ENCODE measurements around the gene RFC1. TPM values are rescaled to one million over a fixed set of nuclear protein-coding genes. Genes with fewer than 3 reads are reported as not detected.
"Not testable (repeated sequence)": the region's sequence is repeated elsewhere in the genome, so short reads cannot be mapped to it uniquely, and the experiment has no call there.

RFC1 gene
- total RNA-seq, 2 donors from 2014 or later = 30.9 to 46.8 TPM

DNA sequence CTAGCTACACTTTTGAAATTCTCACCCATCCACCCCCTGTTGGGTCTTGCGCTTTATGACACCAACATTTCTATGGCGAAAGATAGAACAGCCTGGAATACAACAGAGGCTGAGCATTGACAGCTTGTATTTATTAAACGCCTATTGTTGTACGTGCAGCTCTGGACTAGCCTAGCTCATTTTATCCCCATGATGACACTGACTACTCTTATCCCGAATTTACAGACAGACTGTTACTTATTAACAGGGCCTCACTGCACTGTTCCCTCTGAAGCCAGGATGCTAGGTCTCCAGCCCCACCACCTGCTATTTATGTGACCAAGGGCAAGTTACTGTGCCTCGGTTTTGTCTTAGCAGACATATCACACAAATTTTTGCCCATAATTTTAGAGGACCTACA is 1.0 kb upstream of the RFC1 start:
- Histone ChIP-seq H3K27me3 (no peaks in the 10 kb centered on the region), H3K4me1 (peaks cover 28% of the 10 kb centered on the region), H3K4me3 (no peak overlapping the region), H3K36me3 (replicated peaks in 1 of 2; ENCODE audit: insufficient read depth in 1 of 2, low read depth in 2 of 2) (no peaks in the 10 kb centered on the region), H3K9me3 (peaks cover 0 to 6% (median 0%) of the 10 kb centered on the region in 3 donors), H3K27ac (no peak overlapping the region)
- DNase-seq (no peak), ATAC-seq (no peak)
- TF ChIP-seq, protein P1, sequence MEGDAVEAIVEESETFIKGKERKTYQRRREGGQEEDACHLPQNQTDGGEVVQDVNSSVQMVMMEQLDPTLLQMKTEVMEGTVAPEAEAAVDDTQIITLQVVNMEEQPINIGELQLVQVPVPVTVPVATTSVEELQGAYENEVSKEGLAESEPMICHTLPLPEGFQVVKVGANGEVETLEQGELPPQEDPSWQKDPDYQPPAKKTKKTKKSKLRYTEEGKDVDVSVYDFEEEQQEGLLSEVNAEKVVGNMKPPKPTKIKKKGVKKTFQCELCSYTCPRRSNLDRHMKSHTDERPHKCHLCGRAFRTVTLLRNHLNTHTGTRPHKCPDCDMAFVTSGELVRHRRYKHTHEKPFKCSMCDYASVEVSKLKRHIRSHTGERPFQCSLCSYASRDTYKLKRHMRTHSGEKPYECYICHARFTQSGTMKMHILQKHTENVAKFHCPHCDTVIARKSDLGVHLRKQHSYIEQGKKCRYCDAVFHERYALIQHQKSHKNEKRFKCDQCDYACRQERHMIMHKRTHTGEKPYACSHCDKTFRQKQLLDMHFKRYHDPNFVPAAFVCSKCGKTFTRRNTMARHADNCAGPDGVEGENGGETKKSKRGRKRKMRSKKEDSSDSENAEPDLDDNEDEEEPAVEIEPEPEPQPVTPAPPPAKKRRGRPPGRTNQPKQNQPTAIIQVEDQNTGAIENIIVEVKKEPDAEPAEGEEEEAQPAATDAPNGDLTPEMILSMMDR (IDR thresholded peaks at IDR 0.05) = no peak
- no peak for TF ChIP-seq POLR2A (IDR thresholded peaks at IDR 0.05)
- 66 to 74% methylated on average over 6 of the region's 6 CpGs for WGBS, 2 donors
- intact Hi-C loops (cut with DNase I) = no loop called here

DNA sequence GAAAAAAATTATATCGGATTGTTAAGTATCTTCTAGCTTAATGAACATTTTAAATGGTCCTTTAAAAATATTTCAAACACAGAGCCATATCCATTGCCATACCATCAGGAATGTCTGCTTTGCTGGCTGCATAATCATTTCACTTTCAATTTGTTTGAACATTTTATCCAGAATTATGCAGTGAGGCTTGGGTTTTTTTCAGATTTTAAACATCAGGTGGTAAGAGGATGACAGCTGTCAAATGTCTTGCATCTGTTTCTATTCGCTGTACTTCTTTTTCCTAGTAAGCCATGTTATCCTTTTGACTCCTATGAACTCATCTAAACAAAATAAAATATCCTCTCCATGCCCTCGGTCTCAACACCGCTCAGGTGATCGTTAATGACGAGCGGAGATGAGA is 802 bp downstream of the RFC1 start:
- no peak for TF ChIP-seq POLR2A (IDR thresholded peaks at IDR 0.05)
- TF ChIP-seq, protein P1 (IDR thresholded peaks at IDR 0.05) = no peak
- DNase-seq (no peak), ATAC-seq (no peak)
- H3K36me3 ChIP-seq (replicated peaks in 1 of 2; ENCODE audit: insufficient read depth in 1 of 2, low read depth in 2 of 2) = no peaks in the 10 kb centered on the region
- peaks cover 28% of the 10 kb centered on the region for H3K4me1 ChIP-seq
- intact Hi-C loops (cut with DNase I) = no loop called here
- peak overlapping the region; percentile 85 to 99 for H3K4me3 ChIP-seq
- peaks cover 0 to 2% (median 0%) of the 10 kb centered on the region in 3 donors for H3K9me3 ChIP-seq
- no peaks in the 10 kb centered on the region for H3K27me3 ChIP-seq
- WGBS, 2 donors = 2 to 3% methylated on average over 7 of the region's 7 CpGs
- H3K27ac ChIP-seq = peak overlapping the region; percentile 73 to 94 (median 92)

DNA sequence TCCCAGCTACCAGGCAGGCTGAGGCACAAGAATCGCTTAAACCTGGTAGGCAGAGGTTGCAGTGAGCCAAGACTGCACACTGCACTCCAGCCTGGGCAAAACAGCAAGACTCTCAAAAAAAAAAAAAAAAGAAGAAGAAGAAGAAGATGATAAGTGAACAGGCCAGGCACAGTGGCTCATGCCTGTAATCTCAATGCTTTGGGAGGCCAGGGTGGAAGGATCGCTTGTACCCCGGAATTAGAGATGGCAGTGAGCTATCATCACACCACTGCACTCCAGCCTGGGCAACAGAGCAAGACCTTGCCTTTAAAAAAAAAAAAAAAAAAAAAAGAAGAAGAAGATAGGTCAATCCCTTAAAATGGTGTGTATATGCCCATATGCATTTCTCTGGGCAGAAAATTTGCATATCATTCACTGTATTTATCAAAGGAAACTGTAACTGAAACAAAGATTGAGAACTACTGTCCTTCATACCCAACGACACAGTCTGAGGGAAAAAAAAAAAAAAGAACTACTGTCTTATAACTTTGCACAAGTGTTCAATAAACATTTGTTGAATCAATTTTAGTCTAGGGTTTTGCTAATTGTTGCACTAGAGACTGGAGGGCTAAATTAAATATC is 2.3 kb downstream of the RFC1 start:
- Histone ChIP-seq H3K36me3 (replicated peaks in 1 of 2; ENCODE audit: insufficient read depth in 1 of 2, low read depth in 2 of 2) (no peaks in the 10 kb centered on the region), H3K9me3 (peaks cover 0 to 2% (median 0%) of the 10 kb centered on the region in 3 donors), H3K4me3 (no peak overlapping the region), H3K27me3 (no peaks in the 10 kb centered on the region), H3K4me1 (peaks cover 28% of the 10 kb centered on the region), H3K27ac (no peak overlapping the region)
- no peak for DNase-seq
- ATAC-seq = no peak
- TF ChIP-seq, protein P1 (IDR thresholded peaks at IDR 0.05) = no peak
- no peak for TF ChIP-seq POLR2A (IDR thresholded peaks at IDR 0.05)
- intact Hi-C loops (cut with DNase I) = no loop called here
- 65 to 76% methylated on average over 4 of the region's 4 CpGs for WGBS, 2 donors

DNA sequence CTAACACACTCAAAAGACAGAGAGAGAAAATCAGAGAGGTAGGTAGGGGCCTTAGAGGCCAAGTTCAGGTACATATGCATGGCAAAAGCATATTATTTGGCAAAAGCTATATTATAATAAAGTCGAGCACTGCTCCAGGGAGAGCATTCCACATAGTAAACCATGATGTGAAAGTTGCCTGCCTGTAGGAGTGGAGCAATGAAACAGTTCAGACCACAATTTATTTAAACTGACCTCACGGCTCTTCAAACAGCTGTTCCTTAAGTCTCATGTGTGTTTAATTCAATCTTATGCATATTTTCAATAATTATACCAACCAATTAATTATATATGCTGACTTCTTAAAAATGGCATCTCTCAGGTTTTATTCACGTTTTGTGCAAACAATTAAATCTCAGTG is 3.3 kb downstream of the RFC1 start:
- Histone ChIP-seq H3K9me3 (peaks cover 0 to 2% (median 0%) of the 10 kb centered on the region in 3 donors), H3K27ac (no peak overlapping the region), H3K4me3 (no peak overlapping the region), H3K4me1 (peaks cover 33% of the 10 kb centered on the region), H3K27me3 (no peaks in the 10 kb centered on the region), H3K36me3 (replicated peaks in 1 of 2; ENCODE audit: insufficient read depth in 1 of 2, low read depth in 2 of 2) (no peaks in the 10 kb centered on the region)
- ATAC-seq = no peak
- TF ChIP-seq POLR2A (IDR thresholded peaks at IDR 0.05) = no peak
- TF ChIP-seq, protein P1 (IDR thresholded peaks at IDR 0.05) = no peak
- 29 to 48% methylated on average over 3 of the region's 3 CpGs for WGBS, 2 donors
- DNase-seq = no peak
- intact Hi-C loops (cut with DNase I) = no loop called here

DNA sequence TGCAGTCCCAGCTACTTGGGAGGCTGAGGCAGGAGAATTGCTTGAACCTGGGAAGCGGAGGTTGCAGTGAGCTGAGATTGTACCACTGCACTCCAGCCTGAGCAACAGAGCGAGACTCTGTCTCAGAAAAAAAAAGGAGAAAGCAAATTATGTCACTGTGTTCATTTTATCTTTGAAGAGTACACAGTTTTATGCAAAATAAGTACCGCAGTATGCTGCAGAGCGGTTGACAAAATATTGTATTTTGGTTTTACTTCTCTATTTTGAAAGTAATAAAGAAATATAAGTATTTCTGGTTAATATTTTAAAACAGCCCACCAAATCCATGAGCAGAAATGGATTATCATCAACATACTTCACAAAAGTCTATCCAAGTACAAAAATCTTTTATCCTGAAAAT is 5.6 kb downstream of the RFC1 start:
- peaks cover 40% of the 10 kb centered on the region for H3K4me1 ChIP-seq
- WGBS, 2 donors = 87 to 93% methylated on average over 4 of the region's 4 CpGs
- DNase-seq; ATAC-seq; H3K4me3 ChIP-seq; H3K9me3 ChIP-seq; H3K36me3 ChIP-seq (replicated peaks in 1 of 2; ENCODE audit: insufficient read depth in 1 of 2, low read depth in 2 of 2); intact Hi-C loops (cut with DNase I); H3K27me3 ChIP-seq; H3K27ac ChIP-seq: not testable (repeated sequence)
